Right ventricle myocardium inferior (tissue), 1 donor: ENCODE data around the gene TSC22D2. TPM values are rescaled to one million over a fixed set of nuclear protein-coding genes. Genes with fewer than 3 reads are reported as not detected.
"Not testable (repeated sequence)": the region's sequence is repeated elsewhere in the genome, so short reads cannot be mapped to it uniquely, and the experiment has no call there.

ENCODE experiments used
- ATAC-seq: fragments of 200-7000 bp; cut with Tn5 transposase; one replicate; pipeline ENCODE4 v1.9.1; 2020; ENCODE audit warnings: mild to moderate bottlenecking, moderate library complexity
- DNase-seq: peaks from one replicate; pipeline ENCODE4 v3.0.0; 2021; ENCODE audit errors: missing footprints
- intact Hi-C: fragments of 100-400 bp; cut with DNase I; formaldehyde crosslinking; loops from one replicate; pipeline ENCODE4 v1.11.0; 2022
- total RNA-seq: library from RNA; stranded (reverse); fragmentation: NEBNext Ultra II Directional; extraction: Animal tissue kit (Norgen Biotek cat#: 25700); gene quantifications from one replicate; pipeline ENCODE4 v1.2.1, GENCODE V29; 2021
- donor health status: DM: no; HTN: yes; CAD: no; lungs with severe emphysema.

The TSC22D2 gene
- total RNA-seq, 1 donor from 2014 or later, result 19.8 TPM

- intact Hi-C loops, DNase-seq, ATAC-seq: not testable (repeated sequence)
Observed at GRCh38 chr3:150500960-150501359, 92.9 kb downstream of the TSC22D2 start.

DNA sequence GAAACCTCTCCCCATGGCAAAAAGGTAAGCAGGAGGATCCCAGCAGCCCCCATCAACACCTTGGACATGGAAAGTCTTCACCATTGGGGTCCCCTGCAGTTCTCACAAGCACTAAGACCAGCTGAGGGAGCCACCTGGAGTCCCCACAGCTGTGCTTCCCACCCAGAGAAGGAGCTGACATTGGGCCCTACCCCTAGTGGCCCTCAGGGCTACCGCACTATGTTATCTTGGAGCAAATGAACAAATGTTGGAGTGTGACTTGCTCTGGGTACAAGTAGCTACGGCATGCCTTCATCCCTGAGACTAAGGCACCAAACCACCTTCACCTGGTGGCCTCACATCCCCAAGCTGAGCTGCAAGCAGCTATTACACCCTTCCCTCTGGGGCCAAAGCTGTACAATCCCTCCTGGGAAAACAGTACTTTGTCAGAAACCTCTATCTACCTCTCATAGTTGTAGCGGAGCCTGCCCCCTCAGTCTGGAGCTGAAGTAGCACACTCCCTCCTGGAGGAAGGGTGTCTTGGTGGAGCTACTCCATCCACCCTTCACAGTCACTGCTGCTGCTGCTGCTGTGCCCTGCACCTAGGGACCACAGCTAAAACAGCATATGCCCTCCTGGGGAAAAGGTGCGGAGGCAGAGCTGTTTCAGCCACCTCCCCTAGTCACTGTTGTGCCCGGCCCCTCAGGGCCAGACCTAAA is 95.5 kb downstream of the TSC22D2 start:
- no peak for DNase-seq
- no peak for ATAC-seq
- intact Hi-C loops, result no loop called here

DNA sequence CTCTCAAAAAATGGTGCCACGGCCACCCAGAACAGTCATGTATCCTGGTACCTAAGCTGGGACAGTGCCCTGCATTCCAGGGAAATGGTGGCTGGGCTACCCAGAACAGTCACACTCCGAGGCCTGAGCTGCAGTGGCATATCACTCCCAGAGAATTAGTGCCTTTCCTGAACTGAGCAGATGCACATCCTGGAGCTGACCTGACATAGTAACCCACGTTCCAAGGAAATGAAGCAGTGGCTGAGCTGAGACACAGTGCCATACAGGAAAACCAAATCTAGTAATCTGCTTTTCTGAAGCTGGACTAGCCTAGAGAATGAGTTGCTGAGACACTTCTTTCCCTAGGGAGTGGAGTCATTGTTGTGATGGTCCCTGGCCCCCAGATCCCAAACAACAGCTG is 96.4 kb downstream of the TSC22D2 start:
- no peak for ATAC-seq
- intact Hi-C loops, result no loop called here

DNA sequence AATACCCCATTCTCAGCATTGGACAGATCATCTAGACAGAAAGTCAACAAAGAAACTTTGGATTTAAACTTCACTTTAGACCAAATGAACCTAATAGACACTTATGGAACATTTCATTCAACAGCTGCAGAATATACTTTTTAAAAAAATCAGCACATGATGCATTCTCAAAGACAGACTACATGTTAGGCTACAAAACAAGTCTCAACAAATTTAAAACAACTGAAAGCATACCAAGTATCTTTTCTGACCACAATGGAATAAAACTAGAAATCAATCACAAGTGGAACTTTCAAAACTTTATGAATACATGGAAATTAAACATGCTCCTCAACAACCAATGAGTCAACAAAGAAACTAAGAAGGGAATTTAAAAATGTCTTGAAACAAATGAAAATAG is 100.3 kb downstream of the TSC22D2 start:
- intact Hi-C loops, result no loop called here
- DNase-seq, result no peak
- ATAC-seq, result no peak

More for the DNA sequence above, 96.4 kb downstream of the TSC22D2 start:
- no peak for DNase-seq

DNA sequence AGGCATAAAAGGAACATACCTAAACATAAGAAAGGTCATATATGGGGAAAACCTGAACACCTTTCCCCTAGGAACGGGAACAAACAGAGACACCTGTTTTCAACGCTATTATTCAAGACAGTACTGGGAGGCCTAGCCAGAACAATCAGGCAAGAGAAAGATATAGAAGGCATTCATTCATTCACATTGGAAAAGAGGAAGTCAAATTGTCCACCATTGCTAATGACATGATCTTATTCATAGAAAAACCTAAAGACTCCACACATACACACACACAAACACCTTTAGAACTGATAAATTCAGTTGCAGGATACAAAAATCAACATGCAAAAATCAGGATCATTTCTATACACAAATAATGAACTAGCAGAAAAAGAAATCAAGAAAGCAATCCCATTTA is 101.7 kb downstream of the TSC22D2 start:
- ATAC-seq (no peak), DNase-seq (no peak)
- intact Hi-C loops, result no loop called here

GRCh38 chr3:150511122-150511821 is 103.2 kb downstream of the TSC22D2 start:
- intact Hi-C loops, result no loop called here
- ATAC-seq (no peak), DNase-seq (no peak)

- intact Hi-C loops, result no loop called here
- no peak for DNase-seq
- ATAC-seq, result no peak
Observed at GRCh38 chr3:150515210-150515609, 107.1 kb downstream of the TSC22D2 start.

Other genes starting within 250 kb of the TSC22D2 start
- gene SERP1, start 138.2 kb downstream of the TSC22D2 start, total RNA-seq, result 23.7 TPM
- gene EIF2A, start 138.5 kb downstream of the TSC22D2 start, total RNA-seq, result 68.9 TPM
- gene SELENOT, start 195.0 kb downstream of the TSC22D2 start, total RNA-seq, result 69.3 TPM